Stimulated activated CD8-positive, alpha-beta memory T cell treated with anti-CD3 and anti-CD28 coated beads, Interleukin-12 subunit alpha, Interleukin-12 subunit beta, amount 100 ng/mL, for 4 hours (primary cell): ENCODE data around the gene RNASE8.
"Not testable (repeated sequence)": the region's sequence is repeated elsewhere in the genome, so short reads cannot be mapped to it uniquely, and the experiment has no call there.

Source experiments
- DNase-seq: peaks from one replicate; pipeline ENCODE4 v3.0.0-alpha.2; 2020; ENCODE audit warnings: low read depth

Gene RNASE8

DNA sequence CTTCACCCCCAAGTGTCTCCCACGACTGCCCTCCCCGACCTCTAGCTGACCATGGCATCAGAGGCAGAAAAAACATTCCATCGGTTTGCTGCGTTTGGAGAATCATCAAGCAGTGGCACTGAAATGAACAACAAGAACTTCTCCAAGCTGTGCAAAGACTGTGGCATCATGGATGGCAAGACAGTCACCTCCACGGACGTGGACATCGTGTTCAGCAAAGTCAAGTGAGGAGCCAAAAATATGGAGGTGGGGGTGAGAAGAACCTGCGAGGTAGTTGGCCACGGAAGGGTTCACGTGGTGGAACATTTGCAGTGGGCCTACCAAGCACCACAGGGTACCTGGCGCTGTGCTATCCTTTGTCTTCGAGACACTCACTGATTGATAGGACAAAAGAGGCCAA, 27.1 kb upstream of the RNASE8 start:
- DNase-seq, result no peak

DNA sequence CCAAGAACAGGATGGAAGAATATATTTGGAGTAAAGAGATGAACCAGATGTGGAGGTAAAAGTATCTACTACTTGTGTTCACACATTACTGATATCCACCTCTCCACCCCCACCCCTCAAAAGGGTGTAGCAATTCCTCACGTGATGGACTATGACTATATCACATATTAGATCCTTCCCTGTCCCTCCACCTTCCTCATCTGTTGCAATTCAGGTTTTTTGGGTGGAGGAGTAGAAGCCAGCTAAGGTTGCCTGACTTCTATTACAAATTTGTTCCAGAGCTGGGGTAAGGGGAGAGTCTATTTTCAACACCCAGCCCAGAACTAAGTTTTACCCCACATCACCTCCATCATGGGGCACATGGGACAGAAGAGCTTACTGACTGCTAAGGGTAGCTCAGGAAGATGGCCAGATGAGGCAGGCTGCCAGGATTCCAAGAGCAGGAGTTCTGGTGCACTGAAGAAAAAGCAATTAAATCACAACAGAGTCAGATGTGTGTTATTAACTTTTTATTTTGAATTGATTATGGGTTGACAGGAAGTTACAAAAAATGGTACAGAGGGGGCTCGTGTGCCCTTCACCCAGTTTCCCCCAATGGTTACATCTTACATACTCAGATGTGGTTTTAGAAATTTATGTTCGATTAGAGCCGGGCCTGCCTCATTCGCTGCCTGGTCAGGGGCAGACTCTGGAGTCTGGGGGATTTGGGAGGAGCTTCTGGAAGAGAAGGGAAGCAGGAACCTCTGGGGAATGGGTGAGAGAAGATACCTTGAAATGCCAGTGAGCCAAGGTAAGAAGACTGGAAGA, 25.1 kb upstream of the RNASE8 start:
- no peak for DNase-seq

- no peak for DNase-seq
Observed at GRCh38 chr14:21033133-21033698, 24.4 kb upstream of the RNASE8 start.

- DNase-seq, result no peak
Observed at GRCh38 chr14:21034707-21035106, 22.9 kb upstream of the RNASE8 start, which contains the start of gene RNASE13. Gene RNASE13 (minus strand): TSS chr14:21034807. CDS start chr14:21034288, 519 bp downstream.

GRCh38 chr14:21036751-21037150, 20.9 kb upstream of the RNASE8 start:
- DNase-seq, result no peak

DNA sequence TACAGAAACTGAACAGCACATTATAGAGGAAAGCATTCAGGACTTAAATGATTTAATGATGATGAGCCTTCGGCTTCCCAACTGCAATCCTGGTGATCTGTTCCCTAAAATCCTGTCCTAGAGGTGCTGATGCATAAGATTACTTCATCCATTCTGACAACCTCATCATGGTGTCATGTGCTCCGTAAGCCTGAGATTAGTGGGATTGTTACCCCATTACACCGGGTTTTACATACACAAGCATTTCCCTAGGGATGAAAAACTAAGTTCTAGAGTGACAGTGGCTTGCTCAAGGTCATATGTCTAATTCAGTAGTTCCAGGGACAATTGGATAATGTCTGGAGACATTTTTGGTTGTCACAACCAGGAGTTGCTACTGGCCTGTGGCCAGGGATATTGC, 20.5 kb upstream of the RNASE8 start:
- no peak for DNase-seq

DNA sequence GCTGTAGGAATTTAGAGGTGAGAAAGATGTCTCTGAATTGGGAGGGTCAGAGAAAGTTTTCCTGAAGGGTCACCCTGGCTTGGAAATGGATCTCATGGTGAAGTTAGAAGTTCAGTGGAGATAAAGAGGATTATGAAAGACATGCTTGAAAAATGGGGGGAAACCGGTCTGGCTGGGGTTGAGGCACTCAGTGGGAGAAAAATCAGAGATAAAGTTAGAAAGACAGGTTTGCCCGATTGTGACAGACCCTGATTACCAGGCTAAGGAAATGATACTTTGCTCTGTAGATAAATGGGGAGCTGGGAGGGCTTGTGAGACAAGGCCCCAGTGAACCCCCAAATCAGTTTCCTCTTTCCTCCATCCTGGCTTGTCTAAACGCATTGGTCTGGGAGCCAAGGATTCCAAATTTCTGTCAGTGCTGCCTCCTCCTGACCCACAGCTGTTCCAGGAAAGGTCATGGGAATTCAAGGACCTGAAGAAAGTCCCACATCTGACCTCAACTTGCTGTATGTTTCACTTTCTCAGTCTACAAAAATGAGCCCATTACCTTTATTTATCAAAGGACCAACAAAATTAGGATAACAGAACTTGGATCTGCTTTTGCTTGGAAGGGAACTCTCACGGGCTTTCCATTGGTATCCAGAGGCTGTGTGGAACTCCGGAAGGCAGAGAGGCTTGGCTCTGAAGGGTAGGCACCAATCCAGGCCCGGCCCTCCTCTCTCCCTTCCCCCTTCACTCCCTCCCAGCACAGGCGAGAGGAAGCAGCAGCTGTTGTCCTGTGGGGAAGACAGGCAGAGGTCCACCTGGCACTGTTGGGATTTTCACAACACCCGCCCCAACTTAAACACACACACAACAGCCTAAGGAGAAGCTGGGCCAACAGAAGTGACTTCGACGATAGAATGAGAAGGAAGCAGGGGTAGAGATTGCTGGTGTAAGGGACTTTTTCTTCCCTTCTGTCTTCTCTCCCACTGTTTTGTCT, 18.9 kb upstream of the RNASE8 start:
- DNase-seq, result no peak

DNA sequence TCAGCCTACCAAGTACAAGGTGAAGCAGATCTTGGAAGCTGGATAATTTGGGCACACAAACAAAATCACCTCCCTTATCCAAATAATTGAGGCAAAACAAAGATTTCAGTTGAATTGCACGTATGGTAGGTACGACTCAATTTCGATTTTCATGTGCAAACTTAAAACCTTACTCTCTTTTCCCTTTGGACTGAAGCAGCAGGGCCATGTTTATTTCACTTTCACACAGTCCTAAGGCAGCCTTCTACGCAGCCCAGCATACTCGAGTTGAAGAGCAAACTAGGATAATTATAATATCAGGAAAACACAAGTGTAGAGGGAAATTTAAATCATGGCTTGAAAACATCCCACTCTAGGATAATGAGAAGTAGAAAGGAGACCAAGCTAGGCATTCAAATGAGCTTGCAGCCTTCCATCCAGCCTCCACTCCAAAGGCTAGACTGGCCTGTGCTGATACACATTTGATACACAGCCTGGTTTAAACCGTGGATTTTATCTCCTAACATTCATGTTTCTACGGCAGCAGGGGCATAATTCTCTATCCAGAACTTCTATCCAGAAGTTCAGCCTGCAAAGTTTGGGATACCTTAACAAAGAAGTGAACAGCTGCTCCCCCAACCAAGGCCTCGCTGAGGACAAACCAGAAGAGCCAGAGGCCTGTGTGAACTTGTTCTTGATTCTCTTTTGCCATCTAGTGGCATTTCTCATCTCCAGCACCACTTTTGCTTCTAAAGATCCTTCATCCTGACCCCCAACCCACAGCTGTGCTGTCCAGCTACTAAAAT, 17.8 kb upstream of the RNASE8 start:
- DNase-seq, result no peak

- no peak for DNase-seq
Observed at GRCh38 chr14:21040370-21040925, 17.2 kb upstream of the RNASE8 start.

- DNase-seq, result not testable (repeated sequence)
Observed at GRCh38 chr14:21040941-21041340, 16.7 kb upstream of the RNASE8 start.

DNA sequence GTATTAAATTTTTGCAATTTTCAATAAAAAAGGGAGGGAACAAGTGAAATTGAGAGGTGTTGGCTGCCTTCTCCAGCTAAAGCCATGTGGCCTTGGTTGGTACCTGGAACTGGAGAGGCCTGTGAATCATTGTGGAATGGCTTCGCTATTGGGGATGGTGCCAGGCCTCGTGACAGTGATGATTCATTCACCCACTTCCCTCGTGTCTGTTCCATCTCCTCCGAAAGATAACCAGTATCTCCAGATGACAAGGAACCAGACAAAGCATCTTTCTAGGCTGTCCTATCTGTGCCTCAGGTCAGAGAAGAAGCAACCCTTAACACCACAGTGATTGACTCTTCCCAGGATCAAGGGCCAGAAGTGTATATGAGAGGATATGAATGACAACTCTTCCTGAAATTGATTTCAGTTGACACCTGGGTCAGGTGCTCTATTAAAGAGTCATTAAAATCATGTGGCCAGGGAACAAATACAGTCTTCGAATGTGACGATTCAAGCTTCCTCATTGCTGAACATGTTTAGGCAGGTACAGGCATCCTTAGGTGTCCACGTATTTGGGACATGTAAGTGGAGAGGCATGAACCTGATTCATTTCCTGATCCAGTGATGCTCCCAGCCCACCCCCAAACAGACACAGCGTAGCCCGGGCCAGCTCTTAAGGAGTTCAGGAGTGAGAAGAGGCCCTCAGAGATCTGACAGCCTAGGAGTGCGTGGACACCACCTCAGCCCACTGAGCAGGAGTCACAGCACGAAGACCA, 15.8 kb upstream of the RNASE8 start, which contains the start of gene RNASE7:
Gene RNASE7 (plus strand): TSS at position 687 of the 758 bp plus-strand sequence. CDS start 631 bp downstream, outside the sequence.
- no peak for DNase-seq

- DNase-seq, result no peak
Observed at GRCh38 chr14:21042918-21043317, 14.7 kb upstream of the RNASE8 start.

DNA sequence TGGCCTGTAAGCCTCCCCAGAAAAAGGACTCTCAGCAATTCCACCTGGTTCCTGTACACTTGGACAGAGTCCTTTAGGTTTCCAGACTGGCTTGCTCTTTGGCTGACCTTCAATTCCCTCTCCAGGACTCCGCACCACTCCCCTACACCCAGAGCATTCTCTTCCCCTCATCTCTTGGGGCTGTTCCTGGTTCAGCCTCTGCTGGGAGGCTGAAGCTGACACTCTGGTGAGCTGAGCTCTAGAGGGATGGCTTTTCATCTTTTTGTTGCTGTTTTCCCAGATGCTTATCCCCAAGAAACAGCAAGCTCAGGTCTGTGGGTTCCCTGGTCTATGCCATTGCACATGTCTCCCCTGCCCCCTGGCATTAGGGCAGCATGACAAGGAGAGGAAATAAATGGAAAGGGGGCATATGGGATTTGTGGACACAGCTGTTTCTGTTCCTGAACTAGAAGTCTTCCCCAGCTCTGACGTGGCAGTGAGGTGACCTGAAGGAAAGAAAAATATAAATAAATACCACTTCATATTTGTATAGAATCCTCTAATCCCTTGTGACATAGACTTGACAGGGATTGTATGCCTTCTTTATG, 14.1 kb upstream of the RNASE8 start:
- no peak for DNase-seq

GRCh38 chr14:21043974-21044618, 13.5 kb upstream of the RNASE8 start:
- DNase-seq, result no peak

DNA sequence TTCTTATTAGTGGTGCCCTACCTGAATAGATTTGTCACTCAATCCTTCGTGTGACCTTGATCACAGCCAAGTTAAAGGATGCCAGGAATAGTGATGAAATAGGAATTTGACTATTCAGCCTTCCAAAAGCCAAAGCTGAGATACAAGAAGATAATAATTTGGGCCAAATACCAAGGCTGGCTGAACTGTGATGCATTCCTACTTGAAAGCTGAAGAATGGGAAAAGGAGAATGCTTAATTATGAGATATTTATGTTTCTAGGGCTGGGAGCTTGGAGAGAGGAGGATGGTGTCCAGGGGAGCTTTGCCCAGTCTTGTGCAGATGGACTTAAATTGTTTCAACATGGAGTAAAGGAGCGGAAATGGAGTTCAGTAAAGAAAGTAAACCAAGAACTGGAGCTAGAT, 10.2 kb upstream of the RNASE8 start:
- no peak for DNase-seq

GRCh38 chr14:21048638-21049037, 9.0 kb upstream of the RNASE8 start:
- DNase-seq, result no peak

GRCh38 chr14:21049271-21049673, 8.3 kb upstream of the RNASE8 start:
- no peak for DNase-seq

- DNase-seq, result no peak
Observed at GRCh38 chr14:21050597-21050996, 7.0 kb upstream of the RNASE8 start.
